Measurements from ENCODE around the gene HAUS3.
"Not testable (repeated sequence)": the region's sequence is repeated elsewhere in the genome, so short reads cannot be mapped to it uniquely, and the experiment has no call there.

The HAUS3 gene

DNA sequence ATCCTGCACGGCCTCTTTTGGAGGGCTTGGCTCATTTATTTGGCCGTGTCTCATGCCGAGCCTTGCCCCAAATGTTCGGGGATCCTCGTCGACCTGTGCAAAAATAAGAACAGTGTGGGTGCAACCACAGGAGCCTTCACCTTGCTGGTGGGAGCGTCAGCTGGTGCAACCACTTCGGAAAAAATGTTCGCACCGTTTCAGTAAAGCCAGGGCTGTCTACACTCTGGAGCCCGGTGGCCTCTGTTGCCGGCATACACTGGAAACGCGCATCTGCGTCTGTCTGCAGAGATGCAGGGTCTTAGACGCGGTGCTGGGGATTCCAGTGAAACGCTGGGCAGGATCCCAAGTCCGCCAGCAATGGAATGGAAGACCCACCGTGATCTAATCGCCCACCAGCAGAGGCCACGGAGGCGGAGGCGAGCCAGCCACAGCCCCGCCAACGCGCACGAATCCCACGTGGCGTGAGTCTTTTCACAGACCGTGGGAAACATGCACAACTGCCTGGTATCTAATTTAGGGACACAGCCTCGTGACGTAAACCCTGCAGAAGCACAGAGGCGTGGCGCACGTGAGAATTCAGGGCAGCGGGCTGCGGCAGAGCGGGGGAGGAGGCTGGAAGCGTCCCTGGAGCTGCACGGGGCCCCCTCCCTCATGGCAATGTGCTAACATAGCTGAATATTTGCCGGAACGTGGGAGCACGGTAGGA lies 33.8 kb upstream of the HAUS3 start:
- no peak for DNase-seq (ENCODE audit: low read depth)

DNA sequence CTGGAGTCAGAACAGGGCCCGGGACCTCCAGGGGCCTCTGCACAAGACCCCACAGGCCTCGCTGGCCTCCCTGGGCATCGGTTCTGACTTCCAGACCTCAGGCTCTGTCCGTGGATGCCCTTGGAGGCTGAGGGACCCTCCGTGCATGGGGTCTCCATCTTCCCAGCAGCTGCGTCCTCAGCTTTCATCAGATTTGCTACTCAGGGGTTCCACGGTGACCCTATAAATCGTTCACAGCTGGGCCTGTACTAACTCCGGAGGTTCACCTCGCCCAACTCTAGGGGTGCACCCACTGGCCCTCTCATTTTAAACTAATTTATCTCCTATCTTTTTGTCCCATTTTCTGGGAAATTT lies 33.1 kb upstream of the HAUS3 start:
- DNase-seq (ENCODE audit: low read depth), result not testable (repeated sequence)

DNA sequence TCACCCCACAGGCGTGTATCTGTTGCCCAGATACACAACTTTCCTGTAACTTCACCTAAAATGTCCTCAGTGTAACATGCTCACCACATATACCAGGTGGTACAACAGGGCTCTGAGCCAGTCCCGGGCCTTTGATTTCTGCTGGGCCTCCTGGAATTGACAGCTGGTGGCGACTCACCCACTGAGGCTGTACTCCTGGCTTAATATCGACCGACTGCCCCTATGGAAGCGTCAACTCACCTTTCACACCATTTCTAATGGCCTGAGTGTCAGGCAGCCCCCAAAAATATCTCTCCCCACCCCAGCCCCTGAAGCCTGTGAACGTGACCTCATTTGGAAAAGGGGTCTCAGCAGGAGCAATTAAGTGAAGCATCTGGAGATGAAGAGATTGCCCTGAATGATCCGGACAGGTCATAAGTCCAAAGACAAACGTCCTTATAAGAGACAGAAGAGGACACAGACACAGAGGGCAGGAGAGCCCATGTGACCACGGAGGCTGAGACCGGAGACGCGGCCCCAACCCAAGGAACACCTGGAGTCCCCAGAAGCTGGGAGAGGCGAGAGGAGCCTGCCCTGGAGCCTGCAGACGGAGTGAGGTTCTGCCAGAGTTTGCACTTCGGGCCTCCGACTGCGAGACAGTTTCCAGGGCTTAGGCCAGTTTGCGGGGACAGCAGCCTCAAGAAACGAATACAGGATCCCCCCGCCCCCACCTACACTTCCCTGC lies 32.6 kb upstream of the HAUS3 start:
- no peak for DNase-seq (ENCODE audit: low read depth)

DNA sequence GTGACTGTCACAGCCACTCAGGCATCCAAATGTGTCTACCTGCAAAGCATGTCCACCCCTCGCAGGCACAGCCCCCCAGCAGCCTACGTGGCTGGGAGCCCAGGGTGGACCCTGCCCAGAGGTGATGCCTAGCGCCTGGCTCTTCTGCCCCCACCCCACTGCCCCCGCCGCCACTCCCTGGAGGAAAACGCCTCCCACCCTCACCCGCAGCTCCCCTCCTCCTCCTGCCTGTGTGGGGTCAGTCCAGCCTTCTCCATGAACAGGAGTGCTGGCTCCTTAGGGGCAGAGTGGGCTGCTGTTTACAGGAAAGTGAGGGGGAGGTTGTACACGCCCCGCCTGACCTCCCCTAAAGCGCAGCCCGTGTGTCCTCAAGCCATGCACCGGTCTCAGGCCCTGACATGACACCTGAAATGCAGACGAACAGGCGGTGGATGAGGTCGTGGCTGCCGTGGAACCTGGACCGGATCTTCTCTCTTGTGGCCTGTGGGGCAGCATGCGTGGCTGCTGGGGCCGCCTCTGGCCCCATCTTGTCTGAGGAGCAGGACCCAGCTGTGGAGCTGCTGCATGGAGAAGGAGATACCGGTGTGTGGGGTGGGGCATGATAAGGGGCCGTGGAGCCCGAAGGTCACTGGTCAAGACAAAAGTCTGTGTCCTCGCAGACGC lies 31.9 kb upstream of the HAUS3 start:
- DNase-seq (ENCODE audit: low read depth), result no peak

DNA sequence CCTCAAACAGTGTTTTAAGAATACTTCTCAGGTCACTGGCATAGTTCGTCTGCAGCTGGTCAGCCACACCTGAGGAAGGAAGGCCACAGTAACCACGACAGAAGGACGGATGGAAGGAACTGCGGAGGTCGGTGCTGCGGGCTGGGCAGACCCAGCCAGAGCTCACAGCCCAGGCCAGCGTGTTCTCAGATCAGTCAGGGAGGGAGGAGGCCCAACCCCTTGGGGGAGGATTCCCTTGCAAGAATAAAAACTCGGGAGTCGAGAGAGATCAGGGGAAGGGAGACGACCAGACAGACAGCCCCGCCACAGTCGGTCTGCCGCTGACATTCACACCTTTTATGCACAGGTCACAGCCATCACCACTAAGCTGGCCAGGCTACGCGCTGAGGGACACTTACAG lies 31.3 kb upstream of the HAUS3 start:
- DNase-seq (ENCODE audit: low read depth), result no peak

DNA sequence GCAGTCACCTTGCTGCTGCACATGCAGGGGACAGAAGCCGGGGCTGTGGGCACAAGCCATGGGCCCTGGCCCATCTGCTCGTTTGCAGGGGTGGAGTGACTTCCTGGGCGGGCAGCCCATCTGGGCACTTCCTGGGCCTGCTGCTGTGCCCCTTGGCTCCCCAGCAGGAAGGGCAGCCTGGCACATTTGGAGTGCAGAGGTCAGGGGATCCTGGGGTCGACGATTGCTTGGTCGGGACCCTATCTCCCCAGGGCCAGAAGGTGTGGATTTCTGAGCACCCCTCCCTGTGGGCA lies 30.9 kb upstream of the HAUS3 start:
- no peak for DNase-seq (ENCODE audit: low read depth)

DNA sequence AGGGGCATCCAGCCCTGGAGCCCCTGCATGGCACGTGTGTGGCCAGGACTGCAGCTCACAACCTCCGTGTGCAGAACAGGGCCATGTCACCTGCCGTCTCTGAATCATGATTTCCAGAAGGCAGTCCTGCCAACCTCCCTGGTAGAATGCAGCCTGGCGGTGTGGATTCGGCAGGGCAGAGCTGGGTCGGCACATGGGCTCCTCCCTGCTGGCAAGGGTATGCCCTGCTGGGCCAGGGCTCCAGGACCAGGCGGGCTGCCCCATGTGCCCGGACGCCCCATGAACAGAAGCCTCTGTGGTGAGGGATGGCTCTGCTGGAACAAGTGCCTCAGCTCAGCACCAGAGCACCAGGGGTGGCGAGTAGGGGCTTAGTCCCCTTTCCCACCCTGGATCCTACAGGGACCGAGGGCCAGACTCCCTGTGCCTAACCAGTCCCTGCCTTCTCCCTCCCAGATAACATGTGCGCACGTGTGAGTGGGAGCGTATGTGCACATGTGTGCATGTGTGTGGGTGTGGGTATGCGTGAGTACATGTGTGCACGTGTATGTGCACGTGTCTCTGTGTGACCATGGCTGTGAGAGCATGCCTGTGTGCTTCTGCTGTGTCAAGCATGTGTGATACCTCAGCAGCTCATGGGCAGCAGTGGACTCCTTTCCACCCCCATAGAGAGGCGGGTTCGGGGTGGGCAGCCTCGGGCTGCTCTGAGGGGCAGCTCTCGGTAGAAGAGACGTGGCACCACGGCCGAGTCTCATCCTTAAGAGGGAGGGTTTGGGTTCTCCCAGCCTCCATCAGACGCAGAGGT lies 30.3 kb upstream of the HAUS3 start:
- no peak for DNase-seq (ENCODE audit: low read depth)

DNA sequence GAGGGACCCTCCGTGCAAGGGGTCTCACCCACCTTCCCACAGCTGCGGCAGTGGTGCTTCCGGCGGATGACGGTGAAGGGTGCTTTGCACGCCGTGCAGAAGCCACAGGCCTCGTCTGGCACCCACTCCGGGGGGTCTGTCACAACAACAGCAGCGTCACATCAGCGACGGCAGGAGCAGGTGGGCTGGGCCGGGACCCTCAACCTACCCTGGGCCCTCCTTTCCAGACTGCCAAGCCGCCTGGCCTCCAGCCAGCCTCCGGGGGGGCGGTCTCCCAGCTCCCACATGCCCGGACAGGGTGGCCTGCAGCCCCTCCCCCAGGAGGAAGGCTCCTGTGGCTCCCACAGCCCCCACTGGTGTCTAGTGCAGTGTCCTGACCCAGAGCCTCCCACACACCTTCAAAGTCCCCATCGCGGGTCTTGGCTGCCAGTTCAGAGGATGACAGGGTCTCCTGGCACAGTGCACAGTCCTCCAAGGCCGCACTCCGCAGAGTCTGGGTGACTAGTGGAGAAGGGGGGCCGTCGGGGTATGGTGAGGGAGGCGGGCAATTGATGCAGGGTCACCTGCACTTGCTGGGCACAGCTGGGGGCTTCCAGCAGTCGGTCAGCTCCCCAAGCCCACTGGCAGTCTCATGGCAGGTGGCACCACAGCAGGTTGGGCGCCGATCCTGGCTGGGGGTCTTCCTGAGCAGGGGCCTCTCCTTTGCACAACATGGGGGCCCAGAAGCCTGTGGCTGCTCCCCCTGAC lies 29.5 kb upstream of the HAUS3 start:
- no peak for DNase-seq (ENCODE audit: low read depth)

DNA sequence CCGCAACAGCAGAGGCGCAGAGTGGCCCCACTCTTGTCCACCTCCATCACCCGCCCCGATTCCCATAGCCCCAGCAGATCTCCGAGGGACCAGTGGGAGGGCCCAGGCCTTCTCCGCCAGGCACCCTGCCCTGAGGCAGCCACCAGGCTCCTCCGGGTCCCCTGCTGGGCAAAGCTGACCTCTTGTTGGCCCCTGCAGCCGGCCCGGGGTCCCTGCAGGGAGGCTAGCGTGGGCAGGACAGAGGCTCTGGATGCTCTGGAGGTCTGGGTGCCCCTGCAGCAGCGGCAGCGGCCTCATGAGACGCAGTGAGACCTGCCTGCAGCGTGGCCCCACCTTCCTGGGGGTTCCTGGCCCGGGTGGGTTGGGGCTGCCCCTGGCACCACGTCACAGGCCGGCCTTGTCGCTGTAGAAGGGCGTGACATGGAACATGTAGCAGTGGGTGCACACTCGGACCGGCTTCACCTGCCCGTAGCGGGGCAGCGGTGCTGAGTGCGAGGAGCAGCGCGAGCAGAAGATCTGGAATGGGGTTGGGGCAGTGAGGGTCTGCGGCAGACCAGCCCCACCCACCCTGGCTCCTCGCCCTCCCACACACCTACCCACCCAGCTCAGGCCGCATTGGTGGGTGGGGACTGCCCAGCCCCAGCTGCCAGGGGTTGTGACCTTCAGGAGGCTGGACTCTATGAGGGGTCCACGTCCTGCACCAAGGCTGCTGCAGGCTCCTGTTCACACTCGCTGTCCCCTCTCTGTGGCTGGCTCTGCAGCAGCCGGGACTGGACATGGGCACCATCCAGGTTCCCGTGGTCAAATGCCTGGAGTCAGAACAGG lies 28.6 kb upstream of the HAUS3 start:
- no peak for DNase-seq (ENCODE audit: low read depth)

DNA sequence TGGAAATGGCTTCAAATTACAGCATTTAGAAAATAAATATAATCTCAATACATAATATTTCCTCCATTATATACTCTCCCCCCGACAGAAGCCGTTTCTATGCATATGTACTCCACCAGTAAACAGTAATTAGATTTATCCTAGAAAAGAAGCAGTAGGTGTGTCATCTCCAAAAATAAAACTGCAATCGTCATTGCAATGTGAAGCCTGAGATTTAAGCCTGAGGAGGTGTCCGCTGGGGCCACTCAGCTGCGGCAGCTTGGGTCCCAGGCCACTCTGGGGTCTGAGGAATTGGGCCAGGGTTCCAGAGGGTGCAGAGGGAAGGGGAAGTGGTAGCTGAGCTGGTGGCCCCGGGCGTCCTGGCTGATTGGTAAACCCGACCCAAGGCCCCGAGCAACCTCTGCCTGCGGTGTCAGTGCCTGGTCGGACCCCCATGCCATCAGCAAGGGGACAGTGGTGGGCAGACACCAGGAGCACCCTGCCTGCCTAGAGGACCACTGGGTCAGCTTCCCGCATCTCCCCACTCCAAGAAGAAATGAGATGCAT lies 27.8 kb upstream of the HAUS3 start:
- no peak for DNase-seq (ENCODE audit: low read depth)

DNA sequence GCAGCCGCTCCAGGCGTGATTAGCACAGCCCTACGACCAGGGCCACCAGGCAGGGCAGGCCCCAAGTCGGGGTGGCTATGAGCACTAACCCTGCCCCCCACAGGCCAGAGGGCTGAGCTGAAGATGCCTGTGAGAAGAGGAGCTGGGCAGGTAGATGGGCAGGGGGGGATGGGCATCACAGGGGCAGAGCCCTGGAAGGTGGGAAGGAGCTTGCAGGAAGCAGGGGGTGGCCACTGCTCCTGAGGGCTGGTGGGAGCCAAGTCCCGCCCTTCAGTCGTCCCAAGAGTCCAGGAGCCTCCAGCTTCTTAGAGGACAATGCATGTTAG lies 27.2 kb upstream of the HAUS3 start:
- no peak for DNase-seq (ENCODE audit: low read depth)

DNA sequence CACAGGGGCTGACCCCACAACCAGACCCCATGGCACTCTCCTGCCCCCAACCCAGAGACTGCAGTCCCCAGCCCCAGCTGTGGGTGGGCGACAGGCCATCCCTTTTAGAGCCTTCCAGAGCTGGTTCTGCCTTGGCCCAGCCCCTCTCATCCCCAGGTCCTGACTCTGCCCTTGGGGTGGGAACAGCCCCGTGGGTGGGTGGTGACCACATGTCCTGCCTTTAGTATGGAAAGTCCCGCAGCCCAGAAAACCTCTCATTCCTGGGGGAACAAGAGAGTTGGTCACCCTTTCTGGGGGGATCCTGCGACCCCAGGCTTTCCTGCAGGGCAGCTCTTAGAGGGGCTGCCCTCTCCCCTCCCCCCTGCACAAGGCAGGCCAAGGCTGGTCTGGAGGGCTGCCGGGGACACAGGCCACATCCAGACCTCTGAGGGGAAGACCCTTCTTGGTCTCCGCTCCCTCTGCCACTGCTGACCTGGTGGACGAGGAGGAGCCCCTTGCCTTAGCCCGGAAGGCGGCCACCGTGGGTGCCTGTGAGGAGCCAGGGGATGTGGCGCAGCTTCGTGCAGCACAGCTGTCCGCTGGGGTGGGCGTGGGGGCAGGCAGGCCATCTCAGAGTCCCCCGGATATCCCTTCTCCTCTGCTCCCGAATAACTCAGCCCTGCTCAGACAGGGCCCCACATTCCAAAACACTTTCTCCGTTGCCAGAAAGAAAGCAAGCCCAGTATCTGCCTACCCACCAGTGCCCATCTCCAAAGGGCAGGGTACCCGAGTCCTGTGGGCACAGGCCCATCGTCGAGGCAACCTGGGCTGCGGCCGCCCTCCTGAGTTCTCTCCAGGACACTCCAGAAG lies 26.7 kb upstream of the HAUS3 start:
- DNase-seq (ENCODE audit: low read depth), result no peak

DNA sequence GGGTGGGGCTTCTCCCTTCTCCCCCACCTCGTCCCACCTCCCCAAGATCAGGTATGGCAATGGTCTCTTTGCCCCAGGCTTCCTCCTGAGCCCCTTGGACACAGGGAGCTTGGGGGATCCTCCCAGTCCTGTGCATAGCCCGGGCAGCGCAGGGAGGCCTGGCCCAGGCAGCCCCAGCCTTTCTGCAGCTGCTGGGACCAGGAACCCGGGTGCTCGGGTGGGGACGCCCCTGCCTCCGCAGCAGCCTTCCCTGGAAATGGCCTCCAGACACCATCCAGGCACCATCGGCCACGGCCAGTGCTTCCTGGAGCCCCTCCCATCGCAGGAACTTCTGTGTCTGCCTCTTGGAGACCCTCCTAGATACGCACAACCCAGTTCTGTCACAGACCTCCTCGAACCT lies 25.9 kb upstream of the HAUS3 start:
- DNase-seq (ENCODE audit: low read depth), result no peak

DNA sequence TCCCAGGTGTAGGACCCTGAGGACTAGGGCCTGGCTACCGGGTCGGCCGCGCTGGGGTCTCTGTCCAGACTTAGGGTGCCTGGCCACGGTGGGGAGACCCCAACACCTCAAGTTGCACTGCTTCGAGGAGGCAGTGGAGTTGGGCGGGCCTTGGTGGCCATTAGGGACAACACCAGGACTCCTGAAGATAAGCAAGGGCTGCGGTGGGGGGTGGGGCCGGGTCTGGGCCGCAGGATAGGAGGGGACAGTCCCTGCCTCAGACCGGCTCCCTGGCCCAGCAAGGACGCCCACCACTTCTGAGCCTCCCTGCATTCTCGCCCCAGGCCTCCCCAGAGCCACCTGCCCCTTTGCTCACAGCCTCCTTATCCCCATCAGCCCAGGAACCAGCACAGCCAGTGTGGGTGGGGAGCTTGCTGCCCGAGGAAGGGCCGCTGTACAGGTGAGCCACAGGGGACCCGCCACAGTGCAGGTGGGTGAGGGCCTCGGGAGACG lies 25.4 kb upstream of the HAUS3 start:
- no peak for DNase-seq (ENCODE audit: low read depth)

DNA sequence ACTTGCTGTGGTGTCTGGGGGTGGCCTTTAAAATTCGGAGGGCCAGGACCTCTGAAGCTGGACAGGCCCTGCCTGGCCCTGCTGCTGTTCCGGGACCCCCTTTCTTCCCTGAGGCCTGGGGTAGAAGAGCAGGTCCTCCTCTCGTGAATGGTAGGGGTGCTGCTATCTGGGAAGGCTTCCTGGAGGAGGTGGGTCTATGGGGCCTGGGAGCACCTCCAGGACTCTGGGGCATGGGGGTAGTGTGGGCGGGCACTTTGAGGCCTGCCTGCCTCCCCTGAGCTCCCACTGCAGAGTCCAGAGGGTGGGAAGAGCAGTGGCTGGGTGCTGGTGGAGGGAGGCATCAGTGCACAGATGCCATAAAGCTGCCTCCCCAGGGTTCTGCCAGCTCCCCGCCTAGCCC lies 24.9 kb upstream of the HAUS3 start:
- no peak for DNase-seq (ENCODE audit: low read depth)

DNA sequence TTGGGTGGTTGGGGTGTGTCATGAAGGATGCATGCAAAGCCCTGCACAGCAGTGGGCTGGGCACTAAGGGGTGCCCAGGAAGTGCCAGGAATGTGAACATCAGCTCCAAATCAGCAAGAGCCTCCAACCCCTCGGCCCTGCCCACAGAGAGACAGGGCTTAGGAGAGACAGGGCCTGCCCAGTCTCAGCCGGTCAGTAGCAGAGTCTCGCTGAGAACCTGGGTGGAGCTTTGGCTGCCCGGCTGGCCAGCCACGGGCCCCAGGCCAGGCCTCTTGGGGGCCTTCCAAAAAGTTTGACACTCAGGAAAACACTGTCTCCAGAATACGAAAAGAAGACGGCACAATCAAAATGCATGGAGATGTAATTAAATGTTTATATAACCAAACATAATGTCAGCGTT lies 24.3 kb upstream of the HAUS3 start:
- DNase-seq (ENCODE audit: low read depth), result no peak

DNA sequence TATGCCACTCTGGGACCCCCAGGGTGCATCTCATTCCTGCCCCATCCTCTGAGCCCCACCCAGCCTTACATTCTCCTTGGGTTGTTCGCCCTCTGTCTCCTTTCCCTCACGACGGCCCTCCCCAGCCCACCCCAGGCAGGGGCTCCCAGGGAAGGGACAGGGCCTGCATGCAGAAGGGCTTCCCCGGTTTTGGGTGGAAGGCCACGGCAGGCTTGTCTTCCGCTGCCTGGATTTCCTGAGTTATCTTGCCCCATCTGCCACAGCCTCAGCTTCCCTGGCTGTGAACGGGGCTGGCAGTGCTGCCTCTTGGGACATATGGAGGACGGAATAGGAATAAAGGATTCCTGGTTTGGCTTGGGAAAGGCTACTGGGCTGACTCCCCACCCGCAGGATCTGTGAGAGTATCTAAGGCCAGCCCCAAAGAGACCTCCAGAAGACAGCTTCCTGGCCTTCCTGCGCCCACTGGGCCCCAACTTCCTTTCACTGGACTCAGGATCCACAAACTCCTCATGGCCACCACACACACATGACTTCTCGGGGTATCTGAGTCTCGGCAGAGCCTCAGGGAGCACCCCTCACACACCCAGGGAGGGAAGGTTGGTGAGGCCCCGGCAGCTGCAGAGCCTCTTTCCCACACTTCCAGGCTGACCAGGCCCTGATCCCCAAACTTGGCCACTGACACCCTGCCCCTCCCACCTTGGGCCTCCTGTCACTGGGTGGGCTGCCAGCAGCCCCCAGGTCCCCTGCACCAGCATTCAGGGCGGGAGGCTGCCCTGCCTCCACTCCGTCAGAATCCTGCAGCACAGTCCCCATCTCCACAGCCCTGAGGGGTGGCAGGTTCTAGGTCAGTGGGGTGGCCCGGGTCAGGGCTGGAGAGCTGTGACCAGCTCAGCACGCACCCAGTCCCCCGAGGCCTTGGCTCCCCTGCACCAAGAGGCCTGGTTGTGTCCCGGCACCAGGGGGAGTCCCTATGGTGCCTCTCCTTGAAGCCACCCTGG lies 23.5 kb upstream of the HAUS3 start:
- DNase-seq (ENCODE audit: low read depth), result no peak

DNA sequence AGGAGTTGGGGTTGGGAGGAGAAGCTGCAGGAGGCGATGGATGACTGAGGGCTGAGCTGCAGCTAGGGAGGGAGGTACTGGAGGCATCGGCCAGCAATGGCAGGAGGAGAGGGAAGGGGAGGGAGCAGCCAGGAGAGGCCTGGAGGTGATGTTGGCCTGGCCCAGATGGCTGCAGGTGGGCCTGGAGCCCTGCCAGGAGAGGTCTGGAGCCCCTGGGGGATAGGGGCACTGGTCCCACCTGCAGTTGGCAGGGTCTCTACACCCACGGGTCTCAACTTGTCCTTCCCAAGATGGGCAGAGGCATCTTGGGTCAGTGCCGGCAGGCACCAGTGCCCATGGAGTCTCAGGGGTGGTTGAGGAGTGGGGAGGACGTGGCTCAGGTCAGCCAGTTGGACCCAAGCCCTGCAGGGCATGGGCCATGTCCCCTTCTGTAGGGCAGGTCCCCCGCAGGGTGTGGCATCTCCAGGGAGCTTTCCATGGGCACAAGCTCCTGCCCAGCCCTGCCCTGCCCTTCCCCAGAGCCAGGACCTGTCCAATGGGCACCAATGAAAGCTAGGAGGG lies 22.6 kb upstream of the HAUS3 start:
- DNase-seq (ENCODE audit: low read depth), result no peak

Measured in GM04503 (cell line).